Activated naive CD8-positive, alpha-beta T cell treated with anti-CD3 and anti-CD28 coated beads, Interleukin-2, amount 50 U/mL, for 16 hours (primary cell): ENCODE results near the gene ESRRB.

Experiments used
- DNase-seq: peaks from one replicate; pipeline ENCODE4 v3.0.0-alpha.2; 2020; ENCODE audit warnings: low read depth, low spot score

Gene ESRRB

DNA sequence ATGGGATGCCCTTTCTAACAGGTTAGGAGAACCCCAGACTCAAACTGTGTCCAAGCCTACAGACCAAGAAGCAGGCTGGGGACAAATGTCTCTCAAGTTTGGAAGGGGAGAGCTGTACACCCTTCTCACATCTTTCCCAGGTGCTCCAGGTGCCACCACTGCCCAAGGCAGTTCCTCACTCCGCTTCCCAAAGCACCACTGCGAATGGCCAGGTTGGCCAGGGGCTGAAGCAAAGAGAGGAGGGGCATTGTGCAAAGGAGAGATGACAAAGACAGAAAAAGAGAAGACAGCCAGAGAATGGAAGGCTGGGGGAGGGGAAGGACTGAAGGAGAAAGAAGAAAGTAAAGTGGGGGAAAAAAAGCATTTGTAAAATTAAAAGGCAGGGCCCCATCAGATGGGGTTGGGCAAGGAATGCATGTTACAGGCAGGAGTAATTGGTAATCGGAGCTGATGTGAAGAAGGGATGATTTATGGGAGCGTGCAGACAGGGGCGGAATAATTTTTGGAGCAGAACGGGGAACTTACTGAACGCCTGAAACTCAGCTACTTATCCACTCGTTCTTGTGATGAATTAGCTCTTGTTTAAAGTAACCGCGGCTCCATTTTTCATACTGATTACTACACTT, 165.8 kb downstream of the ESRRB start:
- no peak for DNase-seq

DNA sequence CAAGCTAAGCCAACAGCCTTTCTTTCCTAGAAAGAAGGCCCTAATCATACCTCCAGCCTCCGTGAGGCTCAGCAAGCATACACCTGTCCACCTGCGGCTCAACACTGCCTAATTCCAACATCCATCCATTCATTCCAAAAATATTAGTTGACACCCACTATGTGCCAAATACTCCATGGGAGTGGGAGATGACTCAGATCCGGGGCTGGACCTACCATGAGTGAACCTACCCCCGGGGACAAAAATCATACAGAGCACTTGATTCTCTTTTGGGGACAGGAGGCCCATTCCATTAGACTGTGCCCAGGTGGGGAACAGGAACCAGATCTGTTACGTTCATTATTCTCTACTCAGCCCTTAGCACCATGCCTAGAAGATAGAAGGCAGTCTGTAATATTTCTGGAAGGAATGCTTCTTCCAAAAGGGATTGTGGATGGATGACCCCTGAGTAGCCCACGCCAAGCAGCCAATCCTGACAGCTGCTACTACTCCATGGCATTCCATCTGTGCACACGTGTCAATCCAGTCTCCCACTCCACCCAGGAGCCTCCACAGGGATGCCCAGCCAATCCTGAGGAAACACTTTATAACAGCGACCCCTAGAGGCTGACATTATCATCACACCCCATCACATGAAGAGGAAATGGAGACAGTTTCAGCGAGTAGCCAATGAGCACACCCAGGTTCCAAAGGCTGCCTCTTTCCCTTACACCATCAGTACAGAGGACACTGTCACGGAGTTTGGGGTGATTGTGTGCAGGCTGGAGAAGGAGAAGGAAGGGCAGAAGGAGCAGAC, 170.7 kb downstream of the ESRRB start:
- DNase-seq: no peak

DNA sequence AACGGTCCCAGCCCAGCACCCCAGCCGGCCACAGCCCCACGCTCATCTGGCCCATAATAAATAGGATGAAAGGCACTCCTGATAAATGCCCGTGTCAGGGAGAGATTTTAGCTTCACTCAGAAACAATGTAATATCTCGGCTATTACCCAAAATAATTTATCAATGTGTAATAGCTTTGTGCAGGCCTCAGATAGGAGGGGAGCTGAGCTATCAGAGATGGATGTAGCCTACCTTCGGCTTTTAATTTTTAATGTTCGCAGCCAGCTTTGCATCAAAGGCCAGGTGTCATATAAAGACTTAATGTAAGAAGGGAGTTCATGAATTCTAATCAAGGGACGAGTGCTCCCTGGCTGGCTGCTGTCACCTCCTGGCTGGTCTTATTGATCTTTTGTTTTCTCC, 171.9 kb downstream of the ESRRB start:
- no peak for DNase-seq

DNA sequence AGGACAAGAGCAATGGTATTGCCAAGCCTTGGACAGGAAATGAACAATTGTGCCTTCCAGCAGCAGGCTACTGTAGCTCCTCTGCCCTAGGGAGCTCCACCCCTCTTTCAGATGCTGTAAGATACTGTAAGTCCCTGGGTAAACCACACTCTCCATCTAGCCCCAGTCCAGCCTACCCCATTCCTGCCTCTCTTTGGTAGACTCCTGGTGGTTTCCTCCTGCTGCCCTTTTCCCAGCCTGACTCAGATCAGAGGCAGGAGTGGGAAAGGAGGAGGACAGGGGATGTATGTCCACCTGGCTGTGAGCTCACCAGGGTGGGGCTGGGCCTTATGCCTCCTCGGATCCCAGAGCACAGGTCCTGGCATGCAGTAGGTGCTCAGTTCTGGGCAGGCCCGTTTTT, 174.6 kb downstream of the ESRRB start:
- no peak for DNase-seq

DNA sequence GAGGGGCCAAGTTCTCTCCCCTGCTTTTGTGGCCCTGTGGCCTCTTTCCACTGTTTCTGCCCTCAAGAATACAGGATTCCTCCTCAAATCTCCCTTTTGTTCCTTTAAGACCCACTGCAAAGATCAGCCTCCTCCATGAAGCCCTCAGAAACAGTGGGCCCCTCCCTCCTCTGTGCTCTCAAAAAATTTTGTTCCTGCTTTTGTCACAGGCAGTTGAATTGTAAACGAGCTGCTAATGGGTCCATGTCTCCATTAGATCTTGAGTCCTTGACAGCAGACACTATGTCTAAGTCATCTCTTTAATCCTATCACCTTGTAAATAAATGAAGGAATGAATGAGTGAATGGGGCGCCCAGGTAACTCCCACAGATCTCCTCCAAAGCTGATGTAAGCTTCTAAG, 175.2 kb downstream of the ESRRB start:
- DNase-seq: no peak
